ENCODE results near the gene CAPN13. TPM values are rescaled to one million over a fixed set of nuclear protein-coding genes. Genes with fewer than 3 reads are reported as not detected.

Gene CAPN13
- total RNA-seq, 1 experiment from 2014 or later = not detected

- no peak for DNase-seq (ENCODE audit: low read depth, low spot score)
- in situ Hi-C loops (cut with HindIII; ENCODE audit: low pct_unique_long_range_greater_than_20kb, low sequenced_read_pairs) = no loop called here
Measured at GRCh38 chr2:30752811-30753210, 54.4 kb downstream of the CAPN13 start.

GRCh38 chr2:30747206-30747605, 60.0 kb downstream of the CAPN13 start:
- in situ Hi-C loops (cut with HindIII; ENCODE audit: low pct_unique_long_range_greater_than_20kb, low sequenced_read_pairs) = no loop called here
- no peak for DNase-seq (ENCODE audit: low read depth, low spot score)

- DNase-seq (ENCODE audit: low read depth, low spot score) = no peak
- in situ Hi-C loops (cut with HindIII; ENCODE audit: low pct_unique_long_range_greater_than_20kb, low sequenced_read_pairs) = no loop called here
Measured at GRCh38 chr2:30744823-30745222, 62.4 kb downstream of the CAPN13 start.

GRCh38 chr2:30741576-30741975, 65.7 kb downstream of the CAPN13 start:
- DNase-seq (ENCODE audit: low read depth, low spot score) = no peak
- in situ Hi-C loops (cut with HindIII; ENCODE audit: low pct_unique_long_range_greater_than_20kb, low sequenced_read_pairs) = no loop called here

GRCh38 chr2:30738141-30738911, 68.9 kb downstream of the CAPN13 start:
- in situ Hi-C loops (cut with HindIII; ENCODE audit: low pct_unique_long_range_greater_than_20kb, low sequenced_read_pairs) = no loop called here
- DNase-seq (ENCODE audit: low read depth, low spot score) = no peak

GRCh38 chr2:30737326-30737610, 70.0 kb downstream of the CAPN13 start:
- in situ Hi-C loops (cut with HindIII; ENCODE audit: low pct_unique_long_range_greater_than_20kb, low sequenced_read_pairs) = no loop called here
- no peak for DNase-seq (ENCODE audit: low read depth, low spot score)

- DNase-seq (ENCODE audit: low read depth, low spot score) = no peak
- in situ Hi-C loops (cut with HindIII; ENCODE audit: low pct_unique_long_range_greater_than_20kb, low sequenced_read_pairs) = no loop called here
Measured at GRCh38 chr2:30736461-30737325, 70.6 kb downstream of the CAPN13 start.

GRCh38 chr2:30733876-30734520, 73.2 kb downstream of the CAPN13 start:
- in situ Hi-C loops (cut with HindIII; ENCODE audit: low pct_unique_long_range_greater_than_20kb, low sequenced_read_pairs) = no loop called here

GRCh38 chr2:30732876-30733275, 74.4 kb downstream of the CAPN13 start:
- no peak for DNase-seq (ENCODE audit: low read depth, low spot score)
- in situ Hi-C loops (cut with HindIII; ENCODE audit: low pct_unique_long_range_greater_than_20kb, low sequenced_read_pairs) = no loop called here

More at GRCh38 chr2:30733876-30734520, 73.2 kb downstream of the CAPN13 start:
- DNase-seq (ENCODE audit: low read depth, low spot score) = no peak

GRCh38 chr2:30732376-30732775, 74.9 kb downstream of the CAPN13 start:
- in situ Hi-C loops (cut with HindIII; ENCODE audit: low pct_unique_long_range_greater_than_20kb, low sequenced_read_pairs) = no loop called here
- DNase-seq (ENCODE audit: low read depth, low spot score) = no peak

GRCh38 chr2:30731706-30732105, 75.5 kb downstream of the CAPN13 start:
- DNase-seq (ENCODE audit: low read depth, low spot score) = no peak
- in situ Hi-C loops (cut with HindIII; ENCODE audit: low pct_unique_long_range_greater_than_20kb, low sequenced_read_pairs) = no loop called here

- no peak for DNase-seq (ENCODE audit: low read depth, low spot score)
- in situ Hi-C loops (cut with HindIII; ENCODE audit: low pct_unique_long_range_greater_than_20kb, low sequenced_read_pairs) = no loop called here
Measured at GRCh38 chr2:30730736-30731647, 76.3 kb downstream of the CAPN13 start.

- DNase-seq (ENCODE audit: low read depth, low spot score) = no peak
- in situ Hi-C loops (cut with HindIII; ENCODE audit: low pct_unique_long_range_greater_than_20kb, low sequenced_read_pairs) = no loop called here
Measured at GRCh38 chr2:30729031-30729430, 78.2 kb downstream of the CAPN13 start.

GRCh38 chr2:30722936-30723725, 84.1 kb downstream of the CAPN13 start:
- in situ Hi-C loops (cut with HindIII; ENCODE audit: low pct_unique_long_range_greater_than_20kb, low sequenced_read_pairs) = no loop called here
- DNase-seq (ENCODE audit: low read depth, low spot score) = no peak

GRCh38 chr2:30721668-30722647, 85.3 kb downstream of the CAPN13 start:
- no peak for DNase-seq (ENCODE audit: low read depth, low spot score)
- in situ Hi-C loops (cut with HindIII; ENCODE audit: low pct_unique_long_range_greater_than_20kb, low sequenced_read_pairs) = no loop called here

GRCh38 chr2:30721241-30721640, 86.0 kb downstream of the CAPN13 start:
- in situ Hi-C loops (cut with HindIII; ENCODE audit: low pct_unique_long_range_greater_than_20kb, low sequenced_read_pairs) = no loop called here

More at GRCh38 chr2:30721241-30721640, 86.0 kb downstream of the CAPN13 start:
- DNase-seq (ENCODE audit: low read depth, low spot score) = no peak
